Kidney glomerular epithelial cell (primary cell): ENCODE measurements around the gene TNK1.

Experiments used
- DNase-seq: peaks from one replicate; lab custom pipeline; 2025; lab: John Stamatoyannopoulos, UW

TNK1 gene

DNA sequence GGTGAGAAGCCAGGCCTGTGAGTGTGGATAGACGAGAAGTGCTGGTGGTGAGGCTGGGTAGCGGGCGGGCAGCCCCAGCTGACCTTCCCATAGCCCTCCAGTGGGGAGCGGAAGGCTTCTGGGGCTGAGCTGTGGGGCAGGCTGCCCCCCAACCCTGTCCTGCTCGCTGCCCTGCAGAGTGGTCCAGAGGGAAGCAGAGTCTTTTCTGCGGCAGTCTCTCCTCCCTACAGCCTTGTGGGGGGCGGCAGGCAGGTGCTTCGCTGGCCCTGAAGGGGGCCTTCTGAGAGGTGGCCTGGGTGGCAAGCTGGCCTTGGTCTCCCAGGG is 30.5 kb downstream of the TNK1 start:
- DNase-seq, result no peak

DNA sequence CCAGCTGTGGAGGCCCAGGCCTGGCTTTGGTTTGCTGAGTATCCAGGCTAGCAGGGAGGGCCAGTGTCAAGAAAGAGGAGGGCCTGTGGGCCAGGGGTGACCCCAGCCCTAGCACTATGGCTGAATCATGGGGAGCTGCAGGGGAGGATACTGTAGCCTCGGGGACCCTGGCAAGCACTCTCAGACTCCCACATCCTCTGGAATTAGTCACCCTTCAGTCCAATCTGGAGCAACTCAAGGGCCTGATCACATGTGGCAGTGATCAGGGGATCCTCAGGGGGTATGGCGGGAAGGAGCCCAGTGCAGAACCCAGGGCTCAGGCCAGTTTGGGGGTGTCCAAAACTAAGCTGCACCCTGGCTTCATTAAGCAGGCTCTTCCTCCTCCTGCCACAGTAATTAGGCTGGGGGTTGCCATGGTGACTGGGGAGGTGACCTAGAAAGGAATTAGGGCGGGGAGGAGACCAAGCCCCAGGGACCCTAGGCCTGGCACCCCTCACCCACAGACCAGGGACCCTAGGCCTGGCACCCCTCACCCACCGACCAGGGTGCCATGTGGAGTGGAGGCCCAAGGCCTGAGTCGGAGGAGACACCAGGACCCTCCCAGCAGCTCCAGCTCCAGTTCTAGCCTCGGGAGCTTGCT is 32.6 kb downstream of the TNK1 start:
- DNase-seq, result no peak

DNA sequence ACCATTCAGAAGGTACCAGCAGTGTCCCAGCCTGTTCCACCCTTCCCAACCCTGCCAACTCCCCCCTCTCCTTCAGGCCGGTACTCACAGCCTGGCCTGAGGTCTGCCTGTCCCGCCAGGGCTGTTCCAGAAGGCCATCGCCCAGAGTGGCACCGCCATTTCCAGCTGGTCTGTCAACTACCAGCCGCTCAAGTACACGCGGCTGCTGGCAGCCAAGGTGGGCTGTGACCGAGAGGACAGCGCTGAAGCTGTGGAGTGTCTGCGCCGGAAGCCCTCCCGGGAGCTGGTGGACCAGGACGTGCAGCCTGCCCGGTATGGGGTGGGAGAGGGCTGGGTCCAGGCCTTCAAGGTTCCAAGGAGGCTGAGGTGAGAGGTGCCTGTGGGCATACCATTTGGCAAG is 33.9 kb downstream of the TNK1 start:
- no peak for DNase-seq

DNA sequence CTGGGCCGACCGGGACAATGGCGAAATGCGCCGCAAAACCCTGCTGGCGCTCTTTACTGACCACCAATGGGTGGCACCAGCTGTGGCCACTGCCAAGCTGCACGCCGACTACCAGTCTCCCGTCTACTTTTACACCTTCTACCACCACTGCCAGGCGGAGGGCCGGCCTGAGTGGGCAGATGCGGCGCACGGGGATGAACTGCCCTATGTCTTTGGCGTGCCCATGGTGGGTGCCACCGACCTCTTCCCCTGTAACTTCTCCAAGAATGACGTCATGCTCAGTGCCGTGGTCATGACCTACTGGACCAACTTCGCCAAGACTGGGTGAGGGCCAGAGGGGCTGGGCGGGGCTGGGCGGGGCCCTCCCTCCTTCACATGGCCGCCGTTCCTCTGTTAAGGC is 34.9 kb downstream of the TNK1 start:
- DNase-seq, result no peak

DNA sequence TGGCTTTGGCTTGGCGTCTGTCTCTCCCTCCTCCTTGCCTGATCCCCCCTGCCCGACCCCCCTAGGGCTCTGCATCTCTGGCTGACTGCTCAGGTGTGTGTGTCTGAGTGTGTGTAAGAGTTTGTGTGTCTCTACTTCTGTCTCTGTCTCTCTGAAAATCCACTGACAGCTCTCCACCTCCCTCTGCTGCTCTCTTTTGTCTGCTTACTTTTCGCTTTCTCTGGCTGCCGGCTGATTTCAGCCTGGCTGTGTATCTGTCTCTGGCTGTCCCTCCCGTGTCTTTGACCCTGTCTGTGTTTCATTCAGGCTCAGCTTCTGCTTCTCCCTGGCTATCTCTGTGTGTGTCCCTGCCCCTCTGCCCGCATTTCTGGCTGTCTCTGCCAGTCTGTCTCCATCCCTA is 35.4 kb downstream of the TNK1 start:
- DNase-seq, result no peak

DNA sequence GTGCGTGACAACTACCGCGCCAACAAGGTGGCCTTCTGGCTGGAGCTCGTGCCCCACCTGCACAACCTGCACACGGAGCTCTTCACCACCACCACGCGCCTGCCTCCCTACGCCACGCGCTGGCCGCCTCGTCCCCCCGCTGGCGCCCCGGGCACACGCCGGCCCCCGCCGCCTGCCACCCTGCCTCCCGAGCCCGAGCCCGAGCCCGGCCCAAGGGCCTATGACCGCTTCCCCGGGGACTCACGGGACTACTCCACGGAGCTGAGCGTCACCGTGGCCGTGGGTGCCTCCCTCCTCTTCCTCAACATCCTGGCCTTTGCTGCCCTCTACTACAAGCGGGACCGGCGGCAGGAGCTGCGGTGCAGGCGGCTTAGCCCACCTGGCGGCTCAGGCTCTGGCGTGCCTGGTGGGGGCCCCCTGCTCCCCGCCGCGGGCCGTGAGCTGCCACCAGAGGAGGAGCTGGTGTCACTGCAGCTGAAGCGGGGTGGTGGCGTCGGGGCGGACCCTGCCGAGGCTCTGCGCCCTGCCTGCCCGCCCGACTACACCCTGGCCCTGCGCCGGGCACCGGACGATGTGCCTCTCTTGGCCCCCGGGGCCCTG is 36.3 kb downstream of the TNK1 start:
- DNase-seq, result no peak

DNA sequence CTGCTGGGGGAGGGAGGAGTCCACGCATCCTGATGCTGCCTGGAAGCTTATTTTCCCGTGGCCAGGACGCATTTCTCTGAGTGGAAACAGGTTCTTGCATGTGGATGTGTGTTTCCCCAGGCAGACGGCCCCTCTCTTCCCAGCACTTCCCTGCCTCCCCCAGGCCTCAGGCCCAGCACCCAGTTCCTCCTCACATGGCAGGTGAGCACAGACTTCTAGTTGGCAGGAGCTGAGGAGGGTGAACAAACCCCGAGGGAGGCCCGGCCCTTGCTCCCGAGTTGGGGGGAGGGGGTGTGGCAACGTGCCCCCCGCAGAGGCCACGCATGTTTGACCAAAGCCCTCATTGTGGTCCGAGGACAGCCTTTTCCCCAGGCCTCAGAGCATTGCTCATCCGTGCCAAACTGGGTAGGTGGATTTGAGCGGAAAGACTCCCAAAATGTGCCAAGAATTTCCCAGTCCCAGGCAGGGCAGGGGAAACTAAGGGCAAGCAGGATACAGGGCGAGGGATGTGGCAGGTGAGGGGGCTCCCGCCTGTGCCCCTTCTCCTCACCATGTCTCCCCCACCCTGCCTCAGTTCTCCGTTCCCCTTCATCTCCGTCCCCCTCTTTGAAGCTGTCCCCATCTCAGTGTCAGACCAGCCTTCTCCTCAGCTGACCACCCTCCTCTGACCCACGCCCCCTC is 37.7 kb downstream of the TNK1 start:
- DNase-seq, result no peak

DNA sequence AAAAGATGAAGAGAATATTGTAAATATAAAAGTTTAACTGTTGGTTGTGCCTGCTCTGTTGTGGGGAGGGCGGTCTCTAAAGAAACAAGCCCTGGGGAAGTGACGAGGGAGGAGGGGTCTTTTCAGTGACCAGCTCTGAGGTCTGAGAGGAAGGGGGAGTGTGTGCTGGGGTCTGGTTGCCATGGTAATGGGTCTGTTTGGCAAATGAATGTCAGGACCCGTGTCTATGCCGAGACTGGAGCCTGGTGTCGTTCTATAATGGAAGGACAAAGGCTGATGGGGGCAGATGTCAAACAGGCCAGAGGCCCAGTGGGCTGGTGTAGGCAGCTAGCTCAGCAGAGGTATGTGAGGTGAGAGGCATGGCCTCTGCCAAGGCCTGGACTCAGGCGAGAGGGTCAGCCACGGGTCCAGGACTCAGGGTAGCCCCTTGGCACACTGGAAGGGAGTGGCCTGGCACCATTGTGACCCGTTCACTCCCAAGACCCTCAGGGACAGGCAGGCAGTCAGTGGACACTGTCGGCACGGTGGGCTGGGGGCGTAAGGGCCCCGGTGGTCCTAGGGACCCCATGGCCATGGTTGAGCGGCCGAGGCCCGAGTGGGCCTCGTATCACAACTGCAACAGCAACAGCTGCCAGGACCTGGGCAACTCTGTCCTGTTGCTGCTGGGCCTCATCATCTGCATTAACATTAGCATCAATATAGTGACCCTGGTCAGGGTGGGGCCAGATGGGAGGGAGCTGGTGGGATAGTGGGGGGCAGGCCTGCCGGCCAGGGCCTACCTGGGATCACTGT is 39.1 kb downstream of the TNK1 start, which contains the start of gene SPEM1:
Gene SPEM1 (plus strand): TSS at position 506 of the 792 bp plus-strand sequence. CDS start 61 bp downstream, at position 567.
- DNase-seq, result no peak

DNA sequence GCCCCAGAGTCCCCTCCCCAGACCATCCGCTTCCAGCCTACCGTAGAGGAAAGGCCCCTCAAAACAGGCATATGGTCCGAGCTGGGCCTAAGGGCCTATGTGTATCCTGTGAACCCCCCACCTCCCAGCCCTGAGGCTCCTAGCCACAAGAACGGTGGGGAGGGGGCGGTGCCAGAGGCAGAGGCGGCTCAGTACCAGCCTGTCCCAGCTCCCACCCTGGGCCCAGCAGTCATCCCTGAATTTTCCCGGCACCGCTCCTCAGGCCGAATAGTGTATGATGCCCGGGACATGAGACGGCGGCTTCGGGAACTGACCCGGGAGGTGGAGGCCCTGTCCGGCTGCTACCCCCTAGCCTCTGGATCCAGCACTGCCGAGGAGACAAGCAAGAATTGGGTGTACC is 40.3 kb downstream of the TNK1 start:
- DNase-seq, result no peak

DNA sequence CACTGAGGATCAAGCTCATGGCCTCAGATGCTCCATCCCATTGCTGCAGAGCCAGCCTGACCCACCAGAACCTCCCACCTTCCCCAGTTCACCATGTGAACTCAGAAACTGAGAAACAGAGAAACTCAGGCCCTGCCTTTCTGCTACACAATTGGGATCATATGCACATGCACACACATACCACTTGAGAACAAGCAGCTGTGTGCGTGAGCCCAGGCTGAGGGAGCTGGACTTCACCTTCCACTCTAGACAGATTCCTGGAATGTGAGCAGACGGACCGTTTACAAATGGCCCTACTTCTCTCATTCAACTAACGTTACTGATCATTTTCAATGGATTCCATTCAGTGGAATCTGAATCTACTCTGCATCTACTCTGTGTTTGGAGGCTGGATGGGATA is 42.8 kb downstream of the TNK1 start:
- DNase-seq, result no peak

DNA sequence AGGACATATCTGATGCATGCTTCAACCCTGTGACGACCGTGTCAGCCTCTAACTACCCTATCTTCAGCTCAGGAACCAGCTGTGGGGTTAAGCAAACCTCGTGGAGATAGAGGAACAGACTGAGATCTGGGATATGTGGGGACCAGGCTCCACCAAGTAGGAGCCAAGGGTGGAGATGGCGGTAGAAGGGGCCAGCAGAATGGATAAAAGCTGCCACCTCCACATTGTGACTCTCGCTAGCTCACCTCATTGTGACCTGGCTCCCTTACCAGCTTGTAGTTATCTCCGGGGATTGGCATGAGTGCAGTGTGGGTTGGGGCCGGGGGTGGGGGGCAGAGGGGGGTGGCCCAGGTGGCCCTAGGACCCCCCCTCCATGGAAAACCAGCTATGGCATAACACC is 44.4 kb downstream of the TNK1 start, which contains the start of gene SPEM2:
Gene SPEM2 (plus strand): TSS at position 301 of the 400 bp plus-strand sequence. CDS start 73 bp downstream, at position 374.
- no peak for DNase-seq

DNA sequence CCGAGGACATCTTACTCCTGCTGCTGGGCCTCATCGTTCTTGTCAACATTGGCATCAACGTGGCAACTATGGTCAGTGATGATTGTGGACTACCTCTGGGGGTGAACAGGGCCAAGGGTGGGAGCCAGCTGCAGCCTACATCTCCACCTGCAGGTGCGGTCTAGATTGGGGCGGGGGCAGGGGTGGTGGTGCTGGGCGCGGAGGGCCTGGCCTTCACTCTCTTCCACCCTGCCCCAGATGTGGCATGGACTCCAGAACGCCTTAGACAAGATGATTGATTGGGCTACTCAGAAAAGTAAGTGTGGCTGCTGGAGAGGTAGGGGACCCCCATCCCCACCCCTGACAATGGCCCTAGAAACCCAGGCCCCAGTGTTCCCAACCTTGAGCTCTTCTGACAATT is 44.9 kb downstream of the TNK1 start:
- no peak for DNase-seq

DNA sequence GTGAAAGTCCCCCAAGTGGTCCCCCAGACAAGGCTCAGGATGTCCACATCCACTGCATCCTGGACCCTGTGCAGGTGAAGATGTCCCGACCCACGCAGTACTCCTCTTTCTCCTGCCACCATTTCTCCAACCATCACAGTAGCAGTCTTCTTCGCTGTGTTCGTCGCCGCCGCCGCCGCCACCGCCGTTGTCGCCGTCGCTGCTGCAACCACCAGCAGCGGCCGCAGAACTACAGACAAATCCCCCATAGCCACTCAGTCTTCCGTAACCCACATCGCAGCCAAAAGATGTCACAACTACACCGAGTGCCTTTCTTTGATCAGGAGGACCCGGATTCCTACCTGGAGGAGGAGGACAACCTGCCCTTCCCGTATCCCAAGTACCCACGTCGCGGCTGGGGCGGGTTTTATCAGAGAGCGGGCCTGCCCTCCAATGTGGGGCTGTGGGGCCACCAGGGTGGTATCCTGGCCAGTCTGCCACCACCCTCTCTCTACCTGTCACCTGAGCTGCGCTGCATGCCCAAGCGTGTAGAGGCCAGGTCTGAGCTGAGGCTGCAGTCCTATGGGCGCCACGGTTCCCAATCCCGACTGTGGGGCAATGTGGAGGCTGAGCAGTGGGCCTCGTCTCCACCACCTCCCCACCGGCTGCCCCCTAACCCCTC is 45.4 kb downstream of the TNK1 start:
- DNase-seq, result no peak

DNA sequence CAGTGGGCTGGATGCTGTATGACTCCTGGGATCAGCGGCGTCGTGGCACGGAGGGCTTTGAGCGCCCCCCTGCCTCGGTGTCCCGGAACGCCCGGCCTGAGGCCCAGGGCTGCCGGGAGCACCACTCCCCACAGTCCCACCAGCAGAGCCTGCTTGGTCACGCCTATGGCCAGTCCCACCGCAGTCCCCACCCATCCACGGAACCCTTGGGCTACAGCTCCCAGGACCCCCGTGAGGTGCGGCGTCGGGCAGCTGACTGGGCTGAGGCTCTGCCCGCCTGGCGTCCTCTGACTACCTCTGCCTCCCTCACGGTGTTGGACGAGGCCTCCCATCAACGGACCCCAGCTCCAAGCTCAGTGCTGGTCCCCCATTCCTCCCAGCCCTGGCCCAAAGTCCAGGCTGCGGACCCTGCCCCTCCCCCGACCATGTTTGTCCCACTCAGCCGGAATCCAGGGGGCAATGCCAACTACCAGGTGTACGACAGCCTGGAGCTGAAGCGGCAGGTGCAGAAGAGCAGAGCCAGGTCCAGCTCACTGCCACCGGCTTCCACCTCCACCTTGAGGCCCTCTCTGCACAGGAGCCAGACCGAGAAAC is 46.1 kb downstream of the TNK1 start:
- DNase-seq, result no peak

DNA sequence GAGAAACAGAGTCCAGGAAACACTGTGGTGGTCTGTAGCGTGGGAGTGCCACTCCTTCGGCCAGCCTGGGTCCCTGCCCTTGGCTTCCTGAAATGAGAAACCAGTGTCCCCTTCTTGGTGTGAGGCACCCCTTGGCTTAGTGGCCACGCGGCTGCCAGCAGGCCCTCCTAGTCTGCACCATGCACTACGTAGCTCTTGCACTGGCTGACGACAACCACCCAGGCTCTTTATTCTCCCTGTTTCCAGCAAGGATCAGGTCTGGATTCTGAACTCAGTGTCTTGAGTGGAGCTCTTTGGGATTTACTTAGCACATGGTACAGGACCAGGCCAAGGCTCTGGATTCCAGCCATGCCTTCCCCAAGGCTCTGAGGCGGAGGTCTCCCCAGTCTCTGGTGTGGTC is 46.7 kb downstream of the TNK1 start:
- no peak for DNase-seq

DNA sequence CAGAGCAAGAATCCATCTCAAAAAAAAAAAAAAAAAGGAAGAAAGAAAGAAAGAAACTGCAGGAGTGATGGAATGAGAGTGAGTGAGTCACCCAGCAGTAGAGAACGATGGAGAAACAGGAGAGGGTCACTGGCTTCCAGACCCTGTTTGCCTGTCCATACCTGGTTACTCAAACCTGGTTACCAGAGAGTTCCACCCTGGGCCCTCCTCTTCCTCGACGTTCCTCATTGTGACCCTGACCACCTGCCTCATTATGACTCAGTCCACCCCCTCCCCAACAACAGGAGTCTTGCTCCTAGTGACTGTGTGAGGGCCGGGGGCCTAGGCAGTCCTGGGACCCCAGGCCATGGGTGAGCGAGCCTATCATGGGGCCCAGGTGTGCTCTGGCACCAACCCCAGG is 47.7 kb downstream of the TNK1 start, which contains the start of gene SPEM3:
Gene SPEM3 (plus strand): TSS at position 301 of the 400 bp plus-strand sequence. CDS start 46 bp downstream, at position 347.
- no peak for DNase-seq

DNA sequence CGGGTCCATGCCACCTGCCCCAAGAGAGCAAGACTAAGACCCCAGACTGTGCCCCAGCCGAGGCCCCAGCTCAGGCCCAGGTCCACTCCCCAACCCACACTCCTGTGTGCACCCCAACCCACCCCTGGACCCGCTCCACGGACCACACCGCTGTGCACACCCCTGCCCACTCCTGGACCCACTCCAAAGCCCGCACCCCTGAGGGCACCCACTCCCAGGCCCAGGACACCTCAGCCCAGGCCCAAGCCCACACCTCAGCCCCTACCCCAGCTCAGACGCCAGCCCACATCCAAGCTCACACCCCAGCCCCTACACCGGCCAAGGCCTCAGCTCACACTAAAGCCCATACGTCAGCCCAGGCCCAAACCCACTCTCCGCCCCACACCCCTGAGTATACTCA is 48.8 kb downstream of the TNK1 start:
- DNase-seq, result no peak

DNA sequence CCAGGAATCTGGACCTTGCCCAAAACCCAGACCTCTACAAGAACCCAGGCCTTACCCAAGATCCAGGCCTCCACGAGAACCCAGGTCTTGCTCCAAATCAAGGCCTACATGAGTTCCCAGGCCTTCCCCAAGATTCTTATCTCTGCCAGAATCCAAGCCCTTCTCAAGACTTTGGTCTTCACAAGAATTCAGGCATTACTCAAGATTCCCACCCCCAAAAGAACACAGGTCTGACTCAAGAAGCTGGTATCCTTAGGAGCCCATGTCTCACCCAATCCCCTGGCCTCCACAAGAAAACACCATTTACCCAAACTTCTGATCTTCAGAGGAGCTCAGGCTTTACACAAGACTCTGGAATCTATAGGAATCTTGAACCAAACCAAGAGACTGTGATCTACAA is 50.3 kb downstream of the TNK1 start:
- no peak for DNase-seq

DNA sequence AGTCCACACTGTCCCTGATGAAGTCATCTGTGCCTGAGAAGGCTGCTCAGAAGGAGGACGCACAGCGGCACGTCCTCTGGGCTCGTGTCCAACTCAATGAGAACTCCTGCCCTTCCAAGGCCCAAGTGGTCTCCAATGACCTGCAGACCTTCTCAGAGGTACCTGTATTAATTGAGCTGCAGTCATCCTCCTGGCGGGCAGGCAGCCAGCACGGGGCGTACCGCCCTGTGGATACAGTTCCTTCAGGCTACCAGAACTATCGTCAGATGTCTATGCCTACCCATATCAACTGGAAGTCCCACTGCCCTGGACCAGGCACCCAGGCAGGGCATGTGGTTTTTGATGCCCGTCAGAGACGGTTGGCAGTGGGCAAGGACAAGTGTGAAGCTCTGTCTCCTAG is 51.4 kb downstream of the TNK1 start:
- DNase-seq, result no peak

DNA sequence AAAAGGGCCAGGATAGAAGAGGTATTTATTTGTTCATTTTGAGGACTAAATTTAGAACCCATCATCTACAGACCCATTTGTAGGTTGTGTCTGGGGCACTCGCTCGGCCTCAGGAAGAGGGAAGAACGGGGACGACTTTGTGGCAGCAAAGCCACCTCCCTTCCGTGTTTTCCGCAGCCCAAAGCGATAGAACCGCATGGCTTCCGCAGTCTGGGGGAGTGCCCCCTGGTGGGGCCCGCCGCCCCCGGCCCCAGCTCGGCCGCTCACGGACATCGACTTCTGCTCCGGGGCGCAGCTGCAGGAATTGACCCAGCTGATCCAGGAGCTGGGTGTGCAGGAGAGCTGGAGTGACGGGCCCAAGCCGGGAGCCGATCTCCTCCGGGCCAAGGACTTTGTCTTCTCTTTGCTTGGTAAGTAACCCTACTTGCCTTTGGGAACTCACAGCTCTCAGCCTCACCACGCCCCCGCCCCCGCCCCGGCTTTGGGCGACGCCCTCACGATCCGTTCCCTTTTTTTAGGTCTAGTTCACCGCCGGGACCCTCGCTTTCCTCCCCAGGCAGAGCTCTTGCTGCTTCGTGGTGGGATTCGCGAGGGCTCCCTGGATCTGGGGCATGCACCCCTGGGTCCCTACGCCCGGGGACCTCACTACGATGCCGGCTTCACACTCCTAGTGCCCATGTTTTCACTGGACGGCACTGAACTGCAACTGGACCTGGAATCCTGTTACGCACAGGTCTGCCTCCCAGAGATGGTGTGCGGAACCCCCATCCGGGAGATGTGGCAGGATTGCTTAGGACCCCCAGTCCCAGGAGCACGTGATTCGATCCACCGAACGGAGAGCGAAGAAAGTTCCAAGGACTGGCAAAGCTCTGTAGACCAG is 55.0 kb downstream of the TNK1 start:
- no peak for DNase-seq
